Prostate gland (tissue), 2 donors: ENCODE data around the gene IARS1. TPM values are rescaled to one million over a fixed set of nuclear protein-coding genes. Genes with fewer than 3 reads are reported as not detected.

ENCODE experiments used
- DNase-seq: peaks from one replicate; pipeline ENCODE4 v3.0.0-alpha.2; 2019; ENCODE audit warnings: low spot score
- H3K27ac ChIP-seq, 2 donors: fragments of 200-600 bp; sonication (generic); 2 replicates each; pipeline ENCODE4 v1.5.1; 2017 to 2019
- H3K27me3 ChIP-seq: fragments of 200-600 bp; sonication (generic); replicated peaks from 2 replicates; pipeline ENCODE4 v1.5.1; 2019; ENCODE audit not compliant: insufficient read depth
- H3K36me3 ChIP-seq, 2 donors: fragments of 200-600 bp; sonication (generic); 1 replicate in 1 of 2; 2 replicates in 1 of 2; pipeline versions ENCODE4 v1.5.1 to v1.8.1; 2017 to 2019
- H3K4me1 ChIP-seq: fragments of 200-600 bp; sonication (generic); replicated peaks from 2 replicates; pipeline ENCODE4 v1.5.1; 2019
- H3K4me3 ChIP-seq, 2 donors: fragments of 200-600 bp; sonication (generic); 2 replicates each; pipeline ENCODE4 v1.5.1; 2017 to 2019
- H3K9me3 ChIP-seq: fragments of 200-600 bp; sonication (generic); 2 replicates; pipeline ENCODE4 v1.5.1; 2017
- CTCF ChIP-seq, 4 experiments: fragments of 200-600 bp in 2 of 4; fragments of 450-650 bp in 2 of 4; sonication (generic) in 2 of 4; IDR thresholded peaks; 1 replicate in 3 of 4; 2 replicates in 1 of 4; pipeline ENCODE4 v1.5.1; 2016 to 2019; ENCODE audit warnings: antibody characterized with exemption in 4 of 4, mild to moderate bottlenecking in 2 of 4, moderate library complexity in 2 of 4
- POLR2A ChIP-seq: fragments of 450-650 bp; IDR thresholded peaks from one replicate; pipeline ENCODE4 v1.6.1; 2016; ENCODE audit warnings: antibody characterized with exemption, mild to moderate bottlenecking
- POLR2AphosphoS5 ChIP-seq: sonication (generic); formaldehyde crosslinking; IDR thresholded peaks from one replicate; pipeline ENCODE4 v1.6.1; 2017; ENCODE audit warnings: antibody characterized with exemption
- WGBS: methylation state at CpG from one replicate; pipeline ENCODE4 v1.1.5; 2018; 5-methylcytosine and 5-hydroxymethylcytosine counted together
- intact Hi-C: fragments of 100-400 bp; cut with DNase I; formaldehyde crosslinking; loops from one replicate; pipeline ENCODE4 v1.14.2; 2022
- total RNA-seq, 2 donors: library from RNA; depleted of rRNA; stranded (reverse); fragments of >200 nt; gene quantifications; one replicate each; pipeline ENCODE4 v1.1.0, GENCODE V29; 2016

Gene IARS1
- total RNA-seq, 2 donors from 2014 or later = 58.3 to 89.2 TPM

GRCh38 chr9:92325269-92325990, 31.9 kb upstream of the IARS1 start, which contains the start of the genes CENPP and NOL8:
CENPP (plus strand) TSS chr9:92325953.
NOL8 (minus strand) TSS chr9:92325350; CDS start chr9:92324161, 1,189 bp downstream.
- DNase-seq = peak; percentile 86
- intact Hi-C loops = loop anchor here (5.0 kb wide), 1 partner anchor 33 kb away; the partner anchor contains the start of gene IARS1
- under 1% methylated on average over 54 of the region's 55 CpGs for WGBS

GRCh38 chr9:92324889-92325268, 31.4 kb upstream of the IARS1 start:
- H3K4me1 ChIP-seq = peaks cover 8% of the 10 kb centered on the region
- under 1% methylated on average over 12 of the region's 12 CpGs for WGBS
- H3K9me3 ChIP-seq = no peaks in the 10 kb centered on the region
- H3K27ac ChIP-seq = peak overlapping the region; percentile 89 to 94
- no peaks in the 10 kb centered on the region for H3K27me3 ChIP-seq
- intact Hi-C loops = loop anchor here (5.0 kb wide), 1 partner anchor 33 kb away; the partner anchor contains the start of gene IARS1
- no peak for DNase-seq
- TF ChIP-seq POLR2AphosphoS5 = no peak
- TF ChIP-seq POLR2A = no peak
- no peak for TF ChIP-seq CTCF (IDR thresholded peaks at IDR 0.05)
- H3K4me3 ChIP-seq = peak overlapping the region; percentile 73 to 82
- H3K36me3 ChIP-seq = no peaks in the 10 kb centered on the region

More at GRCh38 chr9:92325269-92325990, 31.9 kb upstream of the IARS1 start, which contains the start of the genes CENPP and NOL8:
- no peaks in the 10 kb centered on the region for H3K36me3 ChIP-seq
- no peaks in the 10 kb centered on the region for H3K9me3 ChIP-seq
- TF ChIP-seq POLR2A (peak; percentile 20), CTCF (IDR thresholded peaks at IDR 0.05) (no peak), POLR2AphosphoS5 (peak; percentile 90)
- H3K27me3 ChIP-seq = no peaks in the 10 kb centered on the region
- peaks cover 8% of the 10 kb centered on the region for H3K4me1 ChIP-seq
- peak within 1 kb of the TSS; percentile 73 to 82 for H3K4me3 ChIP-seq
- peak within 1 kb of the TSS; percentile 89 to 94 for H3K27ac ChIP-seq

GRCh38 chr9:92324431-92324830, 30.9 kb upstream of the IARS1 start:
- no peak for DNase-seq
- no peak for TF ChIP-seq POLR2A
- no peak for TF ChIP-seq CTCF (IDR thresholded peaks at IDR 0.05)
- TF ChIP-seq POLR2AphosphoS5 = no peak
- Histone ChIP-seq H3K27ac (peak overlapping the region; percentile 89 to 94), H3K36me3 (no peaks in the 10 kb centered on the region), H3K9me3 (no peaks in the 10 kb centered on the region), H3K4me3 (peak overlapping the region; percentile 73 to 82), H3K4me1 (peaks cover 8% of the 10 kb centered on the region), H3K27me3 (no peaks in the 10 kb centered on the region)
- intact Hi-C loops = no loop called here
- 23% methylated on average over 2 of the region's 2 CpGs for WGBS

GRCh38 chr9:92315456-92315855, 22.0 kb upstream of the IARS1 start:
- Histone ChIP-seq H3K4me3 (no peak overlapping the region), H3K9me3 (no peaks in the 10 kb centered on the region), H3K27ac (no peak overlapping the region), H3K27me3 (no peaks in the 10 kb centered on the region), H3K36me3 (peaks cover 4 to 11% of the 10 kb centered on the region in 2 donors), H3K4me1 (no peaks in the 10 kb centered on the region)
- intact Hi-C loops = no loop called here
- 94% methylated on average over 5 of the region's 5 CpGs for WGBS
- TF ChIP-seq POLR2AphosphoS5 (no peak), CTCF (IDR thresholded peaks at IDR 0.05) (no peak), POLR2A (no peak)
- no peak for DNase-seq
